OCI-LY1 (cell line): ENCODE data around the gene SDK1.

ENCODE experiments used
- H2AFZ ChIP-seq: fragments of 200-600 bp; sonication (generic), shearing (Covaris generic); 2 replicates; pipeline ENCODE4 v1.6.0; 2014; ENCODE audit warnings: antibody characterized with exemption, mild to moderate bottlenecking, low read length
- H3F3A ChIP-seq: fragments of 200-600 bp; sonication (generic), shearing (Covaris generic); 2 replicates; pipeline ENCODE4 v1.6.0; 2014; ENCODE audit warnings: mild to moderate bottlenecking, antibody characterized with exemption, low read length, moderate library complexity; ENCODE audit not compliant: insufficient read depth
- H3K27ac ChIP-seq: fragments of 200-600 bp; sonication (generic); 2 replicates; pipeline ENCODE4 v1.5.1; 2014; ENCODE audit warnings: low read length, mixed run types, mild to moderate bottlenecking, low read depth; ENCODE audit not compliant: poor library complexity, severe bottlenecking
- H3K27me3 ChIP-seq: fragments of 200-600 bp; sonication (generic); 2 replicates; pipeline ENCODE4 v1.6.0; 2014; ENCODE audit warnings: antibody characterized with exemption, mild to moderate bottlenecking, low read length, moderate library complexity; ENCODE audit not compliant: insufficient read depth
- H3K36me3 ChIP-seq: fragments of 200-600 bp; sonication (generic); 2 replicates; pipeline ENCODE4 v1.6.1; 2014; ENCODE audit warnings: mild to moderate bottlenecking, antibody characterized with exemption, low read length, moderate library complexity, mixed read lengths; ENCODE audit not compliant: insufficient read depth
- H3K4me1 ChIP-seq: fragments of 200-600 bp; sonication (generic); 2 replicates; pipeline ENCODE4 v1.5.1; 2014; ENCODE audit warnings: mild to moderate bottlenecking, low read length, moderate library complexity; ENCODE audit not compliant: insufficient read depth, severe bottlenecking
- H3K4me2 ChIP-seq: fragments of 200-600 bp; sonication (generic), shearing (Covaris generic); 2 replicates; pipeline ENCODE4 v1.6.1; 2014; ENCODE audit warnings: low read length
- H3K4me3 ChIP-seq: fragments of 200-600 bp; sonication (generic); 2 replicates; pipeline ENCODE4 v1.5.1; 2014; ENCODE audit warnings: low read length, low read depth, mild to moderate bottlenecking, mixed read lengths; ENCODE audit not compliant: poor library complexity, severe bottlenecking
- H3K79me2 ChIP-seq: fragments of 200-600 bp; shearing (Covaris generic); 2 replicates; pipeline ENCODE4 v1.6.1; 2016; ENCODE audit warnings: mixed run types, low read length, mixed read lengths; ENCODE audit not compliant: insufficient read depth
- H3K9ac ChIP-seq: fragments of 200-600 bp; sonication (generic), shearing (Covaris generic); 2 replicates; pipeline ENCODE4 v1.6.1; 2014; ENCODE audit warnings: mild to moderate bottlenecking, low read length, mixed read lengths
- H3K9me2 ChIP-seq: fragments of 200-600 bp; sonication (generic), shearing (Covaris generic); 2 replicates; pipeline ENCODE4 v1.6.1; 2014; ENCODE audit warnings: low read depth, mild to moderate bottlenecking, low read length, mixed read lengths
- H3K9me3 ChIP-seq: fragments of 200-600 bp; shearing (Covaris generic); 2 replicates; pipeline ENCODE4 v1.6.1; 2014; ENCODE audit warnings: low read length, mixed read lengths
- H4K20me1 ChIP-seq: fragments of 200-600 bp; sonication (generic), shearing (Covaris generic); 2 replicates; pipeline ENCODE4 v1.6.0; 2016; ENCODE audit warnings: mild to moderate bottlenecking, low read length; ENCODE audit not compliant: insufficient read depth
- EZH2 ChIP-seq: fragments of 200-600 bp; sonication (generic), shearing (Covaris generic); IDR thresholded peaks from 2 replicates; pipeline ENCODE4 v1.8.0; 2017; ENCODE audit warnings: borderline replicate concordance, mixed run types, mild to moderate bottlenecking, antibody characterized with exemption, low read length, moderate library complexity, mixed read lengths
- TF ChIP-seq, protein P1 (sequence below): fragments of 200-600 bp; sonication (generic), shearing (Covaris generic); IDR thresholded peaks from 2 replicates; pipeline ENCODE4 v1.5.1; 2017; ENCODE audit warnings: mild to moderate bottlenecking, antibody characterized with exemption, low read length, moderate library complexity, mixed read lengths

Gene SDK1

DNA sequence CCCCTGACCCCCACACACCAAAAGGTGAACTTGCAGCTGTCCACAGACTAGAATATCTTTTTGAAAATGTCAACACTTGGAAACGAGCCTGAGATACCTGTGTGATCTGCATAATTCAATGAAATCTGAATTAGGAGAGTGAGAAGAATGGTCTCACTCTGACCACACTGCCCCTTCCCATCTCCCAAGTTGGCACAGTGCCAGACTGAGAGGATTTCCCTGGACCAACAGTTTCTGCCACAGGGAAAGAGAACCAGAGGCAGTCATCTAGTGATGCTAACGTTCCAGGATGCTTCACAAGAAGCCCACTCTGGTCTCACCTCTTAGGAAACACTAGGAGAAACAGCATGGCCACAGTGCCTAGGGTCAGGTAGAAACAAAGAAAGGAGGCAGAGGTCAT is 479.0 kb downstream of the SDK1 start:
- no peaks in the 10 kb centered on the region for H3F3A ChIP-seq
- no peaks in the 10 kb centered on the region for H3K27me3 ChIP-seq
- H3K27ac ChIP-seq = no peak overlapping the region
- no peaks in the 10 kb centered on the region for H3K79me2 ChIP-seq
- H3K4me1 ChIP-seq = no peaks in the 10 kb centered on the region
- peaks cover 21% of the 10 kb centered on the region for H3K9me3 ChIP-seq
- TF ChIP-seq, protein P1, sequence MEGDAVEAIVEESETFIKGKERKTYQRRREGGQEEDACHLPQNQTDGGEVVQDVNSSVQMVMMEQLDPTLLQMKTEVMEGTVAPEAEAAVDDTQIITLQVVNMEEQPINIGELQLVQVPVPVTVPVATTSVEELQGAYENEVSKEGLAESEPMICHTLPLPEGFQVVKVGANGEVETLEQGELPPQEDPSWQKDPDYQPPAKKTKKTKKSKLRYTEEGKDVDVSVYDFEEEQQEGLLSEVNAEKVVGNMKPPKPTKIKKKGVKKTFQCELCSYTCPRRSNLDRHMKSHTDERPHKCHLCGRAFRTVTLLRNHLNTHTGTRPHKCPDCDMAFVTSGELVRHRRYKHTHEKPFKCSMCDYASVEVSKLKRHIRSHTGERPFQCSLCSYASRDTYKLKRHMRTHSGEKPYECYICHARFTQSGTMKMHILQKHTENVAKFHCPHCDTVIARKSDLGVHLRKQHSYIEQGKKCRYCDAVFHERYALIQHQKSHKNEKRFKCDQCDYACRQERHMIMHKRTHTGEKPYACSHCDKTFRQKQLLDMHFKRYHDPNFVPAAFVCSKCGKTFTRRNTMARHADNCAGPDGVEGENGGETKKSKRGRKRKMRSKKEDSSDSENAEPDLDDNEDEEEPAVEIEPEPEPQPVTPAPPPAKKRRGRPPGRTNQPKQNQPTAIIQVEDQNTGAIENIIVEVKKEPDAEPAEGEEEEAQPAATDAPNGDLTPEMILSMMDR = no peak
- TF ChIP-seq EZH2 = no peak
- no peak overlapping the region for H3K9ac ChIP-seq
- no peak overlapping the region for H3K4me2 ChIP-seq
- no peaks in the 10 kb centered on the region for H4K20me1 ChIP-seq
- H3K4me3 ChIP-seq = no peak overlapping the region
- H3K36me3 ChIP-seq = no peaks in the 10 kb centered on the region
- H2AFZ ChIP-seq = no peak overlapping the region
- no peaks in the 10 kb centered on the region for H3K9me2 ChIP-seq

- H2AFZ ChIP-seq = no peak overlapping the region
- H3F3A ChIP-seq = no peaks in the 10 kb centered on the region
- H4K20me1 ChIP-seq = no peaks in the 10 kb centered on the region
- peaks cover 21% of the 10 kb centered on the region for H3K9me3 ChIP-seq
- no peak overlapping the region for H3K9ac ChIP-seq
- no peaks in the 10 kb centered on the region for H3K79me2 ChIP-seq
- H3K36me3 ChIP-seq = no peaks in the 10 kb centered on the region
- H3K9me2 ChIP-seq = no peaks in the 10 kb centered on the region
- no peak overlapping the region for H3K4me2 ChIP-seq
- H3K4me3 ChIP-seq = no peak overlapping the region
- TF ChIP-seq, protein P1 = no peak
- TF ChIP-seq EZH2 = no peak
- H3K27me3 ChIP-seq = no peaks in the 10 kb centered on the region
- no peaks in the 10 kb centered on the region for H3K4me1 ChIP-seq
- H3K27ac ChIP-seq = no peak overlapping the region
Observed at GRCh38 chr7:3780525-3780924, 479.5 kb downstream of the SDK1 start.

GRCh38 chr7:3781607-3782006 is 480.6 kb downstream of the SDK1 start:
- Histone ChIP-seq H3K79me2 (no peaks in the 10 kb centered on the region), H3F3A (no peaks in the 10 kb centered on the region), H3K4me3 (no peak overlapping the region)

More at GRCh38 chr7:3781607-3782006, 480.6 kb downstream of the SDK1 start:
- H3K4me1 ChIP-seq = peaks cover 7% of the 10 kb centered on the region
- no peaks in the 10 kb centered on the region for H3K27me3 ChIP-seq
- peaks cover 21% of the 10 kb centered on the region for H3K9me3 ChIP-seq
- no peaks in the 10 kb centered on the region for H3K36me3 ChIP-seq
- no peaks in the 10 kb centered on the region for H3K9me2 ChIP-seq
- no peak overlapping the region for H2AFZ ChIP-seq
- H3K4me2 ChIP-seq = no peak overlapping the region
- no peak overlapping the region for H3K9ac ChIP-seq
- no peak for TF ChIP-seq EZH2
- TF ChIP-seq, protein P1 = no peak
- no peaks in the 10 kb centered on the region for H4K20me1 ChIP-seq
- H3K27ac ChIP-seq = no peak overlapping the region
